Left ventricle myocardium inferior (tissue), 1 donor: ENCODE data around the gene PNMA1. TPM values are rescaled to one million over a fixed set of nuclear protein-coding genes. Genes with fewer than 3 reads are reported as not detected.

ENCODE experiments used
- DNase-seq: peaks from one replicate; pipeline ENCODE4 v3.0.0-alpha.2; 2020
- H3K27ac ChIP-seq: fragments of 200-600 bp; replicated peaks from 2 replicates; pipeline ENCODE4 v1.8.0; 2021
- H3K27me3 ChIP-seq: fragments of 200-600 bp; 2 replicates; pipeline ENCODE4 v1.8.0; 2021; ENCODE audit warnings: low read depth
- H3K36me3 ChIP-seq: fragments of 200-600 bp; 2 replicates; pipeline ENCODE4 v1.8.0; 2021
- H3K4me1 ChIP-seq: fragments of 200-600 bp; 2 replicates; pipeline ENCODE4 v1.8.0; 2021
- H3K4me3 ChIP-seq: fragments of 200-600 bp; 2 replicates; pipeline ENCODE4 v1.8.0; 2021; ENCODE audit warnings: mild to moderate bottlenecking, moderate library complexity
- H3K9me3 ChIP-seq: fragments of 200-600 bp; replicated peaks from 2 replicates; pipeline ENCODE4 v1.8.0; 2021
- CTCF ChIP-seq: fragments of 200-600 bp; IDR thresholded peaks from 2 replicates; pipeline ENCODE4 v1.8.0; 2021; ENCODE audit warnings: antibody characterized with exemption, mild to moderate bottlenecking, borderline replicate concordance
- intact Hi-C: fragments of 100-400 bp; cut with micrococcal nuclease; formaldehyde crosslinking; loops from one replicate; pipeline ENCODE4 v1.11.0; 2022
- microRNA-seq: library from miRNA; unstranded; fragments of <30 nt; microRNA quantifications from one replicate; pipeline ENCODE4 v1.2.0, GENCODE V29; 2020
- total RNA-seq: library from RNA; stranded (reverse); fragmentation: NEBNext Ultra II Directional; extraction: Animal tissue kit (Norgen Biotek cat#: 25700); gene quantifications from one replicate; pipeline ENCODE4 v1.2.1, GENCODE V29; 2021
- donor health status: DM: no; HTN: yes; CAD: no; lungs with severe emphysema.

The PNMA1 gene
- total RNA-seq, 1 donor from 2014 or later: 19.2 TPM

- no peak for DNase-seq
- Histone ChIP-seq H3K9me3 (no peaks in the 10 kb centered on the region), H3K4me3 (no peak overlapping the region), H3K27ac (no peak overlapping the region), H3K36me3 (peaks cover 23% of the 10 kb centered on the region), H3K4me1 (peaks cover 4% of the 10 kb centered on the region), H3K27me3 (no peaks in the 10 kb centered on the region)
- intact Hi-C loops: no loop called here
- TF ChIP-seq CTCF: no peak
Observed at GRCh38 chr14:73662487-73662943, 51.7 kb downstream of the PNMA1 start.

GRCh38 chr14:73661872-73662271, 52.3 kb downstream of the PNMA1 start:
- intact Hi-C loops: no loop called here
- H3K27me3 ChIP-seq: no peaks in the 10 kb centered on the region
- H3K4me3 ChIP-seq: no peak overlapping the region
- peaks cover 4% of the 10 kb centered on the region for H3K4me1 ChIP-seq
- no peaks in the 10 kb centered on the region for H3K9me3 ChIP-seq
- no peak for DNase-seq
- H3K36me3 ChIP-seq: peaks cover 23% of the 10 kb centered on the region
- H3K27ac ChIP-seq: no peak overlapping the region
- no peak for TF ChIP-seq CTCF

Small RNAs within 50 kb of the gene (microRNA-seq; reads per million reads assigned to microRNA genes)
- gene MIR4505: not detected

Other genes with a start within 250 kb of the PNMA1 start
- 8.1 TPM for gene RIOX1, start 223.5 kb downstream of the PNMA1 start, total RNA-seq
- 20.3 TPM for gene ACOT1, start 177.2 kb downstream of the PNMA1 start, total RNA-seq
- 0.38 TPM for gene HEATR4, start 155.4 kb downstream of the PNMA1 start, total RNA-seq
- gene ACOT2, start 145.2 kb downstream of the PNMA1 start, total RNA-seq: 191 TPM
- gene ACOT4, start 122.5 kb downstream of the PNMA1 start, total RNA-seq: 0.77 TPM
- not detected for gene ACOT6, start 101.9 kb downstream of the PNMA1 start, total RNA-seq
- gene DNAL1, start 69.4 kb downstream of the PNMA1 start, total RNA-seq: 15.2 TPM
- gene PTGR2, start 137.4 kb upstream of the PNMA1 start, total RNA-seq: 37.4 TPM
- gene ZNF410, start 172.5 kb upstream of the PNMA1 start, total RNA-seq: 16.5 TPM
- gene FAM161B, start 235.7 kb upstream of the PNMA1 start, total RNA-seq: 4.7 TPM
- 49.8 TPM for gene COQ6, start 235.9 kb upstream of the PNMA1 start, total RNA-seq